ENCODE results near the gene CAPN10. TPM values are rescaled to one million over a fixed set of nuclear protein-coding genes. Genes with fewer than 3 reads are reported as not detected.

The CAPN10 gene
- total RNA-seq, 1 donor from 2014 or later, result 31.2 TPM

GRCh38 chr2:240624950-240625621 is 38.6 kb downstream of the CAPN10 start, which contains the start of gene GPR35:
Gene GPR35 (plus strand): TSS chr2:240625480. CDS start chr2:240629953, 4,473 bp downstream.
- H3K9me3 ChIP-seq (replicated peaks), result no peaks in the 10 kb centered on the region

GRCh38 chr2:240626531-240627300 is 40.2 kb downstream of the CAPN10 start:
- TF ChIP-seq CTCF (IDR thresholded peaks at IDR 0.05; ENCODE audit: borderline replicate concordance), result no peak
- Histone ChIP-seq H3K9me3 (replicated peaks) (no peaks in the 10 kb centered on the region), H3K4me1 (no peaks in the 10 kb centered on the region), H3K27ac (replicated peaks) (no peak overlapping the region), H3K36me3 (no peaks in the 10 kb centered on the region), H3K4me3 (no peak overlapping the region), H3K27me3 (ENCODE audit: low read depth) (no peaks in the 10 kb centered on the region)
- DNase-seq, result peak; percentile 31
- intact Hi-C loops (cut with micrococcal nuclease), result no loop called here

More at GRCh38 chr2:240624950-240625621, 38.6 kb downstream of the CAPN10 start, which contains the start of gene GPR35:
- peak; percentile 38 for DNase-seq
- Histone ChIP-seq H3K27me3 (ENCODE audit: low read depth) (no peaks in the 10 kb centered on the region), H3K27ac (replicated peaks) (no peak within 1 kb of the TSS), H3K36me3 (no peaks in the 10 kb centered on the region), H3K4me1 (no peaks in the 10 kb centered on the region), H3K4me3 (no peak within 1 kb of the TSS)
- intact Hi-C loops (cut with micrococcal nuclease), result no loop called here
- no peak for TF ChIP-seq CTCF (IDR thresholded peaks at IDR 0.05; ENCODE audit: borderline replicate concordance)

- H3K9me3 ChIP-seq (replicated peaks), result no peaks in the 10 kb centered on the region
- no peak overlapping the region for H3K27ac ChIP-seq (replicated peaks)
- intact Hi-C loops (cut with micrococcal nuclease), result no loop called here
- H3K36me3 ChIP-seq, result no peaks in the 10 kb centered on the region
- no peak overlapping the region for H3K4me3 ChIP-seq
- no peak for TF ChIP-seq CTCF (IDR thresholded peaks at IDR 0.05; ENCODE audit: borderline replicate concordance)
- H3K27me3 ChIP-seq (ENCODE audit: low read depth), result no peaks in the 10 kb centered on the region
- peak; percentile 0 for DNase-seq
- no peaks in the 10 kb centered on the region for H3K4me1 ChIP-seq
Observed at GRCh38 chr2:240627736-240628506, 41.4 kb downstream of the CAPN10 start.

- TF ChIP-seq CTCF (IDR thresholded peaks at IDR 0.05; ENCODE audit: borderline replicate concordance), result no peak
- Histone ChIP-seq H3K36me3 (no peaks in the 10 kb centered on the region), H3K9me3 (replicated peaks) (peaks cover 4% of the 10 kb centered on the region), H3K4me1 (no peaks in the 10 kb centered on the region), H3K27me3 (ENCODE audit: low read depth) (no peaks in the 10 kb centered on the region), H3K4me3 (no peak overlapping the region), H3K27ac (replicated peaks) (no peak overlapping the region)
- DNase-seq, result no peak
- intact Hi-C loops (cut with micrococcal nuclease), result no loop called here
Observed at GRCh38 chr2:240628507-240628807, 41.9 kb downstream of the CAPN10 start.

- intact Hi-C loops (cut with micrococcal nuclease), result no loop called here
- H3K4me3 ChIP-seq, result no peak overlapping the region
- no peak overlapping the region for H3K27ac ChIP-seq (replicated peaks)
- TF ChIP-seq CTCF (IDR thresholded peaks at IDR 0.05; ENCODE audit: borderline replicate concordance), result no peak
- H3K27me3 ChIP-seq (ENCODE audit: low read depth), result no peaks in the 10 kb centered on the region
- H3K9me3 ChIP-seq (replicated peaks), result peaks cover 9% of the 10 kb centered on the region
- no peaks in the 10 kb centered on the region for H3K36me3 ChIP-seq
- no peaks in the 10 kb centered on the region for H3K4me1 ChIP-seq
- DNase-seq, result no peak
Observed at GRCh38 chr2:240628808-240629618, 42.5 kb downstream of the CAPN10 start.
